HEK293 (cell line): ENCODE data around the gene DNAH9.

Experiments used
- CTCF ChIA-PET: fragments of 350-600 bp; formaldehyde crosslinking; extraction: SDS; loops from one replicate; lab custom pipeline; 2021; ENCODE audit warnings: antibody characterized with exemption; lab: Yijun Ruan, JAX
- POLR2A ChIA-PET: fragments of 300-600 bp; formaldehyde crosslinking; extraction: SDS; loops from one replicate; lab custom pipeline; 2020; ENCODE audit warnings: antibody characterized with exemption, inconsistent platforms; lab: Yijun Ruan, JAX
- H3K27ac ChIP-seq: fragments of 200-500 bp; sonication (Bioruptor generic); 2 replicates; pipeline ENCODE4 v1.5.1; 2014; ENCODE audit warnings: low read depth, low read length, control low read depth, inconsistent platforms; ENCODE audit errors: extremely low read depth
- H3K36me3 ChIP-seq, 2 experiments: fragments of 200-500 bp in 1 of 2; sonication (Bioruptor generic) in 1 of 2; 1 replicate in 1 of 2; 2 replicates in 1 of 2; pipeline ENCODE4 v1.5.1; 2014 to 2017; ENCODE audit warnings: inconsistent platforms in 2 of 2, low read length in 2 of 2; ENCODE audit not compliant: control insufficient read depth in 2 of 2, insufficient read depth in 1 of 2
- H3K4me1 ChIP-seq: fragments of 200-500 bp; sonication (Bioruptor generic); 2 replicates; pipeline ENCODE4 v1.5.1; 2014; ENCODE audit warnings: mild to moderate bottlenecking, low read length, inconsistent platforms; ENCODE audit not compliant: control insufficient read depth, insufficient read depth
- H3K4me3 ChIP-seq: 2 replicates; pipeline ENCODE4 v1.5.1; 2011; ENCODE audit warnings: low read depth, mild to moderate bottlenecking, control low read depth, low read length, moderate library complexity
- H3K9me3 ChIP-seq: fragments of 200-500 bp; sonication (Bioruptor generic); 2 replicates; pipeline ENCODE4 v1.5.1; 2014; ENCODE audit warnings: low read depth, low read length, inconsistent platforms; ENCODE audit not compliant: control insufficient read depth, insufficient read depth
- FEZF1 ChIP-seq: fragments of 450-650 bp; formaldehyde crosslinking; IDR thresholded peaks from 2 replicates; pipeline ENCODE4 v1.5.1; 2016; ENCODE audit warnings: missing biosample characterization, missing genetic modification characterization
- GLI2 ChIP-seq: fragments of 450-650 bp; formaldehyde crosslinking; IDR thresholded peaks from 2 replicates; pipeline ENCODE4; 2017; ENCODE audit warnings: missing biosample characterization, missing genetic modification characterization, low read depth, borderline replicate concordance
- HOXD13 ChIP-seq: sonication (generic); formaldehyde crosslinking; IDR thresholded peaks from 2 replicates; pipeline ENCODE4 v1.8.0; 2022; ENCODE audit warnings: missing genetic modification reagents, borderline replicate concordance
- KLF16 ChIP-seq: fragments of 450-650 bp; formaldehyde crosslinking; IDR thresholded peaks from 2 replicates; pipeline ENCODE4 v1.5.1; 2017; ENCODE audit warnings: missing biosample characterization, missing genetic modification characterization
- YY2 ChIP-seq: fragments of 450-650 bp; formaldehyde crosslinking; IDR thresholded peaks from 2 replicates; pipeline ENCODE4 v1.5.1; 2016; ENCODE audit warnings: missing biosample characterization, missing genetic modification characterization
- ZBTB44 ChIP-seq: fragments of 450-650 bp; IDR thresholded peaks from 2 replicates; pipeline ENCODE4 v1.5.1; 2018; ENCODE audit warnings: missing biosample characterization, mild to moderate bottlenecking, missing genetic modification characterization
- ZBTB49 ChIP-seq: fragments of 450-650 bp; formaldehyde crosslinking; IDR thresholded peaks from 2 replicates; pipeline ENCODE4 v1.5.1; 2016; ENCODE audit warnings: missing biosample characterization, missing genetic modification characterization, low read depth
- ZBTB7A ChIP-seq: fragments of 450-650 bp; formaldehyde crosslinking; IDR thresholded peaks from 2 replicates; pipeline ENCODE4 v1.5.1; 2016; ENCODE audit warnings: low read depth, missing biosample characterization, missing genetic modification characterization
- ZBTB8A ChIP-seq: fragments of 450-650 bp; formaldehyde crosslinking; IDR thresholded peaks from 2 replicates; pipeline ENCODE4 v1.5.1; 2016; ENCODE audit warnings: missing biosample characterization, missing genetic modification characterization
- ZNF138 ChIP-seq: fragments of 450-650 bp; formaldehyde crosslinking; IDR thresholded peaks from 2 replicates; pipeline ENCODE4 v1.5.1; 2016; ENCODE audit warnings: missing biosample characterization, missing genetic modification characterization, borderline replicate concordance
- ZNF211 ChIP-seq: fragments of 450-650 bp; formaldehyde crosslinking; IDR thresholded peaks from 2 replicates; pipeline ENCODE4 v1.5.1; 2016; ENCODE audit warnings: low read depth, missing biosample characterization, missing genetic modification characterization
- ZNF221 ChIP-seq: fragments of 450-650 bp; formaldehyde crosslinking; IDR thresholded peaks from 2 replicates; pipeline ENCODE4 v1.5.1; 2017; ENCODE audit warnings: missing biosample characterization, missing genetic modification characterization, borderline replicate concordance
- ZNF26 ChIP-seq: fragments of 450-650 bp; formaldehyde crosslinking; IDR thresholded peaks from 2 replicates; pipeline ENCODE4 v1.5.1; 2016; ENCODE audit warnings: missing biosample characterization, missing genetic modification characterization
- ZNF555 ChIP-seq: fragments of 450-650 bp; formaldehyde crosslinking; conservative IDR thresholded peaks from 2 replicates; pipeline ENCODE4 v1.5.1; 2017; ENCODE audit warnings: missing biosample characterization, mild to moderate bottlenecking, missing genetic modification characterization, inconsistent platforms
- ZNF654 ChIP-seq: fragments of 450-650 bp; formaldehyde crosslinking; IDR thresholded peaks from 2 replicates; pipeline ENCODE4 v1.5.1; 2016; ENCODE audit warnings: low read depth, missing biosample characterization, missing genetic modification characterization
- ZSCAN30 ChIP-seq: fragments of 450-650 bp; IDR thresholded peaks from 2 replicates; pipeline ENCODE4 v1.5.1; 2018; ENCODE audit warnings: missing biosample characterization, mild to moderate bottlenecking, missing genetic modification characterization, moderate library complexity
- TF ChIP-seq, protein P1 (sequence below): fragments of 450-650 bp; formaldehyde crosslinking; IDR thresholded peaks from 2 replicates; pipeline ENCODE4 v1.5.1; 2016; ENCODE audit warnings: missing biosample characterization, missing genetic modification characterization
- TF ChIP-seq, protein P2 (sequence below): fragments of 450-650 bp; formaldehyde crosslinking; IDR thresholded peaks from 2 replicates; pipeline ENCODE4 v1.5.1; 2016; ENCODE audit warnings: missing biosample characterization, missing genetic modification characterization

DNAH9 gene

GRCh38 chr17:11693284-11693683 lies 95.0 kb downstream of the DNAH9 start:
- CTCF ChIA-PET: interaction anchor here (0.5 kb wide), 1 partner anchor 217 kb away, joined by 3 read pairs; no protein-coding TSS in a partner anchor
- no peaks in the 10 kb centered on the region for H3K4me1 ChIP-seq
- TF ChIP-seq GLI2 (tag by site-specific recombination): no peak
- no peak for TF ChIP-seq ZNF654 (tag by site-specific recombination)
- TF ChIP-seq ZNF221 (tag by site-specific recombination): no peak
- no peak for TF ChIP-seq KLF16 (tag by site-specific recombination)
- TF ChIP-seq YY2 (tag by site-specific recombination): no peak
- no peak for TF ChIP-seq FEZF1
- TF ChIP-seq ZBTB8A: no peak
- no peak for TF ChIP-seq ZBTB7A (tag by site-specific recombination)
- TF ChIP-seq, protein P1, sequence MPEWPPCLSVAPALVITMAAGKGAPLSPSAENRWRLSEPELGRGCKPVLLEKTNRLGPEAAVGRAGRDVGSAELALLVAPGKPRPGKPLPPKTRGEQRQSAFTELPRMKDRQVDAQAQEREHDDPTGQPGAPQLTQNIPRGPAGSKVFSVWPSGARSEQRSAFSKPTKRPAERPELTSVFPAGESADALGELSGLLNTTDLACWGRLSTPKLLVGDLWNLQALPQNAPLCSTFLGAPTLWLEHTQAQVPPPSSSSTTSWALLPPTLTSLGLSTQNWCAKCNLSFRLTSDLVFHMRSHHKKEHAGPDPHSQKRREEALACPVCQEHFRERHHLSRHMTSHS (tag by site-specific recombination): no peak
- TF ChIP-seq ZNF26 (tag by site-specific recombination): no peak
- no peak for TF ChIP-seq ZNF555
- TF ChIP-seq ZNF138 (tag by site-specific recombination): no peak
- no peak for TF ChIP-seq ZNF211 (tag by site-specific recombination)
- no peak for TF ChIP-seq ZBTB49 (tag by site-specific recombination)
- no peak for TF ChIP-seq ZSCAN30 (tag by site-specific recombination)
- TF ChIP-seq, protein P2, sequence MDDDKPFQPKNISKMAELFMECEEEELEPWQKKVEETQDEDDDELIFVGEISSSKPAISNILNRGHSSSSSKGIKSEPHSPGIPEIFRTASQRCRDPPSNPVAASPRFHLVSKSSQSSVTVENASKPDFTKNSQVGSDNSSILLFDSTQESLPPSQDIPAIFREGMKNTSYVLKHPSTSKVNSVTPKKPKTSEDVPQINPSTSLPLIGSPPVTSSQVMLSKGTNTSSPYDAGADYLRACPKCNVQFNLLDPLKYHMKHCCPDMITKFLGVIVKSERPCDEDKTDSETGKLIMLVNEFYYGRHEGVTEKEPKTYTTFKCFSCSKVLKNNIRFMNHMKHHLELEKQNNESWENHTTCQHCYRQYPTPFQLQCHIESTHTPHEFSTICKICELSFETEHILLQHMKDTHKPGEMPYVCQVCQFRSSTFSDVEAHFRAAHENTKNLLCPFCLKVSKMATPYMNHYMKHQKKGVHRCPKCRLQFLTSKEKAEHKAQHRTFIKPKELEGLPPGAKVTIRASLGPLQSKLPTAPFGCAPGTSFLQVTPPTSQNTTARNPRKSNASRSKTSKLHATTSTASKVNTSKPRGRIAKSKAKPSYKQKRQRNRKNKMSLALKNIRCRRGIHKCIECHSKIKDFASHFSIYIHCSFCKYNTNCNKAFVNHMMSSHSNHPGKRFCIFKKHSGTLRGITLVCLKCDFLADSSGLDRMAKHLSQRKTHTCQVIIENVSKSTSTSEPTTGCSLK (tag by site-specific recombination): no peak
- TF ChIP-seq ZBTB44: no peak
- TF ChIP-seq HOXD13: no peak
- POLR2A ChIA-PET: interaction anchor here (0.6 kb wide), 1 partner anchor 206 kb away, joined by 3 read pairs; no protein-coding TSS in a partner anchor
- no peak overlapping the region for H3K27ac ChIP-seq
- no peaks in the 10 kb centered on the region for H3K36me3 ChIP-seq
- H3K4me3 ChIP-seq: no peak overlapping the region
- no peaks in the 10 kb centered on the region for H3K9me3 ChIP-seq
